T1000 (cell line): ENCODE measurements around the gene COPS6.

ENCODE experiments used
- DNase-seq: peaks from one replicate; lab custom pipeline; 2025; ENCODE audit warnings: mixed read lengths; lab: John Stamatoyannopoulos, UW

The COPS6 gene

GRCh38 chr7:100088621-100089457, at the start of gene COPS6:
Gene COPS6 (plus strand): TSS chr7:100088969. CDS start chr7:100088991, 22 bp downstream.
- peak; percentile 42 for DNase-seq

- DNase-seq: no peak
These were observed 48.2 kb upstream of the COPS6 start for GRCh38 chr7:100040575-100040974.

GRCh38 chr7:100044718-100045117, 44.1 kb upstream of the COPS6 start:
- DNase-seq: no peak

GRCh38 chr7:100048680-100049079, 40.1 kb upstream of the COPS6 start:
- DNase-seq: no peak

- peak; percentile 64 for DNase-seq
These were observed 39.1 kb upstream of the COPS6 start, which contains the start of gene ZSCAN21 for GRCh38 chr7:100049441-100050291. Gene ZSCAN21 (plus strand): TSS chr7:100049774. CDS start chr7:100057007, 7,233 bp downstream.

GRCh38 chr7:100051611-100052010, 37.2 kb upstream of the COPS6 start:
- no peak for DNase-seq

- no peak for DNase-seq
These were observed 35.6 kb upstream of the COPS6 start for GRCh38 chr7:100053215-100053614.

GRCh38 chr7:100057006-100057405, 31.8 kb upstream of the COPS6 start:
- no peak for DNase-seq

- no peak for DNase-seq
These were observed 29.5 kb upstream of the COPS6 start for GRCh38 chr7:100059251-100059739.

- DNase-seq: no peak
These were observed 27.1 kb upstream of the COPS6 start for GRCh38 chr7:100061518-100062193.

- DNase-seq: no peak
These were observed 25.4 kb upstream of the COPS6 start for GRCh38 chr7:100063376-100063775.

GRCh38 chr7:100064162-100064561, 24.6 kb upstream of the COPS6 start:
- DNase-seq: no peak

- DNase-seq: no peak
These were observed 23.1 kb upstream of the COPS6 start for GRCh38 chr7:100065452-100066186.

GRCh38 chr7:100066953-100067352, 21.8 kb upstream of the COPS6 start:
- no peak for DNase-seq

GRCh38 chr7:100069991-100070390, 18.8 kb upstream of the COPS6 start:
- no peak for DNase-seq

GRCh38 chr7:100071018-100071723, 17.6 kb upstream of the COPS6 start:
- no peak for DNase-seq

GRCh38 chr7:100072462-100072861, 16.3 kb upstream of the COPS6 start:
- DNase-seq: no peak

GRCh38 chr7:100074841-100075240, 13.9 kb upstream of the COPS6 start:
- DNase-seq: no peak

- DNase-seq: no peak
These were observed 13.4 kb upstream of the COPS6 start for GRCh38 chr7:100075418-100075817.

- no peak for DNase-seq
These were observed 11.6 kb upstream of the COPS6 start for GRCh38 chr7:100077205-100077604.
